KMS-11 (cell line): ENCODE measurements around the gene ANO9.

Experiments
- H2AFZ ChIP-seq: fragments of 200-600 bp; sonication (generic); 2 replicates; pipeline ENCODE4 v1.6.1; 2016; ENCODE audit warnings: antibody characterized with exemption, mixed run types, low read depth
- H3K27ac ChIP-seq: fragments of 200-600 bp; sonication (generic); 2 replicates; pipeline ENCODE4 v1.6.1; 2016; ENCODE audit warnings: mild to moderate bottlenecking, mixed run types
- H3K27me3 ChIP-seq: fragments of 200-600 bp; sonication (generic); 2 replicates; pipeline ENCODE4 v1.6.1; 2017; ENCODE audit warnings: mild to moderate bottlenecking, low read depth, mixed run types, moderate library complexity; ENCODE audit not compliant: insufficient read depth
- H3K36me3 ChIP-seq: fragments of 200-600 bp; sonication (generic); 2 replicates; pipeline ENCODE4 v1.6.1; 2017; ENCODE audit warnings: mild to moderate bottlenecking, mixed run types; ENCODE audit not compliant: insufficient read depth
- H3K4me1 ChIP-seq: fragments of 200-600 bp; sonication (generic); 2 replicates; pipeline ENCODE4 v1.6.1; 2016; ENCODE audit warnings: mild to moderate bottlenecking, low read depth, mixed run types; ENCODE audit not compliant: poor library complexity, severe bottlenecking
- H3K4me2 ChIP-seq: fragments of 200-600 bp; sonication (generic); 2 replicates; pipeline ENCODE4 v1.7.0; 2016; ENCODE audit warnings: mild to moderate bottlenecking, mixed run types
- H3K4me3 ChIP-seq: fragments of 200-600 bp; sonication (generic); IDR thresholded peaks from 2 replicates; pipeline ENCODE4 v1.6.1; 2017; ENCODE audit warnings: low read depth, low read length, mixed read lengths; ENCODE audit not compliant: insufficient read depth
- H3K79me2 ChIP-seq: fragments of 200-600 bp; sonication (generic); 2 replicates; pipeline ENCODE4 v1.6.1; 2016; ENCODE audit warnings: low read depth, mixed run types; ENCODE audit not compliant: insufficient read depth
- H3K9ac ChIP-seq: fragments of 200-600 bp; sonication (generic); 2 replicates; pipeline ENCODE4 v1.6.1; 2016; ENCODE audit warnings: mild to moderate bottlenecking, mixed run types
- H4K20me1 ChIP-seq: fragments of 200-600 bp; sonication (generic); 2 replicates; pipeline ENCODE4 v1.6.1; 2016; ENCODE audit warnings: mild to moderate bottlenecking, mixed run types; ENCODE audit not compliant: insufficient read depth
- CTCF ChIP-seq: fragments of 200-600 bp; sonication (generic); conservative IDR thresholded peaks from 2 replicates; pipeline ENCODE4 v1.6.1; 2017; ENCODE audit warnings: low read depth, mild to moderate bottlenecking, antibody characterized with exemption, low read length, moderate library complexity, mixed read lengths

The ANO9 gene

GRCh38 chr11:473962-474785 is 32.4 kb upstream of the ANO9 start:
- no peaks in the 10 kb centered on the region for H3K27me3 ChIP-seq
- H3K4me2 ChIP-seq: no peak overlapping the region
- H3K4me3 ChIP-seq: no peak overlapping the region
- H3K36me3 ChIP-seq: no peaks in the 10 kb centered on the region
- H3K79me2 ChIP-seq: no peaks in the 10 kb centered on the region
- no peaks in the 10 kb centered on the region for H3K4me1 ChIP-seq
- no peak overlapping the region for H3K27ac ChIP-seq
- no peak for TF ChIP-seq CTCF
- no peak overlapping the region for H2AFZ ChIP-seq
- H3K9ac ChIP-seq: no peak overlapping the region
- H4K20me1 ChIP-seq: no peaks in the 10 kb centered on the region

DNA sequence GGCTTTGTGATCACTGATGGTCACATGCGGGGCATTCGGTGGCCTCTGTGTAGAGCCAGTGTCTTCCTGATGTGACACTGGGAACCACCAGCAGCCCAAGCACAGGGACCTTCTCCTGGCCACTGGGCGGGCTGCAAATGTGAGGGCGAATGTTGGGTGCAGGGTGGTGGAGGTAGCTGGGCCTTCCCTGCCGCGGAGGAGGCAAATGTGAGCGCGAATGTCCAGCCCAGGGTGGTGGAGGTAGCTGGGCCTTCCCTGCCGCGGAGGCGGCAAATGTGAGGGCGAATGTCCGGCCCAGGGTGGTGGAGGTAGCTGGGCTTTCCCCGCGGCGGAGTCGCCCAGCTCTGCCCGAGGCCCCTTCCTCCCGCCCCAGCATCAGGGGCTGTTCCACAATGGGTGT is 31.6 kb upstream of the ANO9 start:
- H3K79me2 ChIP-seq: no peaks in the 10 kb centered on the region
- no peak for TF ChIP-seq CTCF
- no peak overlapping the region for H3K4me2 ChIP-seq
- no peaks in the 10 kb centered on the region for H3K36me3 ChIP-seq
- H4K20me1 ChIP-seq: no peaks in the 10 kb centered on the region
- H3K4me3 ChIP-seq: no peak overlapping the region
- H3K4me1 ChIP-seq: no peaks in the 10 kb centered on the region
- H3K27me3 ChIP-seq: no peaks in the 10 kb centered on the region
- no peak overlapping the region for H2AFZ ChIP-seq
- no peak overlapping the region for H3K9ac ChIP-seq
- H3K27ac ChIP-seq: no peak overlapping the region

- H2AFZ ChIP-seq: no peak overlapping the region
- no peak overlapping the region for H3K4me2 ChIP-seq
- H3K9ac ChIP-seq: no peak overlapping the region
- no peak overlapping the region for H3K4me3 ChIP-seq
- TF ChIP-seq CTCF: no peak
- no peaks in the 10 kb centered on the region for H4K20me1 ChIP-seq
- no peaks in the 10 kb centered on the region for H3K27me3 ChIP-seq
- H3K79me2 ChIP-seq: no peaks in the 10 kb centered on the region
- no peaks in the 10 kb centered on the region for H3K4me1 ChIP-seq
- no peak overlapping the region for H3K27ac ChIP-seq
- H3K36me3 ChIP-seq: no peaks in the 10 kb centered on the region
Observed at GRCh38 chr11:472816-473215, 31.0 kb upstream of the ANO9 start.

DNA sequence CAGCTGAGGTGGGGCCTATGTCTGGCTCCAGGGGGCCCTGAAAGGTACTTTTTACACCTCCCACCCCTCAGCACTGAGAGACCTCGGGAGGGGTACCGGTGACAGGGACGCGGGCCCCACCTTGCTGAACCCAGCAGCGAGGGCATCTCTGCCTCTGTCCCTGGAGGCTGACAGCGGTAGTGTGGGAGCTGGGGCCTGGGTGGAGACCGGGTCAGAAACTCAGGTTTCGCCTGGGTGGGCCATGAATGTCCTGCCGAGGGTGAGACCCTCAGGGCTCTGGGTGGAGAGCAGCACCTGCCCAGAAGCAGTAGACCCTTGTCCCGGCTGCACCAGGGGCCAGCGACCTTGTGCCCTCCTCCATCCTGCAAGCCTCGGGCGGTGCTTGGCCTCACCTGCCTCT is 30.5 kb upstream of the ANO9 start:
- H3K9ac ChIP-seq: no peak overlapping the region
- no peak for TF ChIP-seq CTCF
- H3K4me3 ChIP-seq: no peak overlapping the region
- no peaks in the 10 kb centered on the region for H3K27me3 ChIP-seq
- no peak overlapping the region for H3K4me2 ChIP-seq
- no peaks in the 10 kb centered on the region for H4K20me1 ChIP-seq
- H3K79me2 ChIP-seq: no peaks in the 10 kb centered on the region
- no peak overlapping the region for H2AFZ ChIP-seq
- no peak overlapping the region for H3K27ac ChIP-seq
- H3K36me3 ChIP-seq: no peaks in the 10 kb centered on the region
- H3K4me1 ChIP-seq: no peaks in the 10 kb centered on the region
